Neural cell (in vitro differentiated cells): ENCODE results near the gene CACNA2D4. TPM values are rescaled to one million over a fixed set of nuclear protein-coding genes. Genes with fewer than 3 reads are reported as not detected.

Source experiments
- H2AFZ ChIP-seq: fragments of 200-600, 300-800 bp; sonication (generic), shearing (Covaris generic); 2 replicates; pipeline ENCODE4 v1.6.0; 2014; ENCODE audit warnings: low read depth, mild to moderate bottlenecking, antibody characterized with exemption, low read length, moderate library complexity
- H3F3A ChIP-seq: fragments of 200-600 bp; shearing (Covaris generic); 2 replicates; pipeline ENCODE4 v1.6.1; 2016; ENCODE audit warnings: mild to moderate bottlenecking, moderate library complexity, mixed read lengths, antibody characterized with exemption, low read length; ENCODE audit not compliant: insufficient read depth, poor library complexity, severe bottlenecking
- H3K27ac ChIP-seq: fragments of 200-600, 300-800 bp; sonication (generic), shearing (Covaris generic); 2 replicates; pipeline ENCODE4 v1.5.1; 2014; ENCODE audit warnings: mild to moderate bottlenecking, low read length, moderate library complexity
- H3K27me3 ChIP-seq: fragments of 300-800, 200-600 bp; sonication (generic), shearing (Covaris generic); 2 replicates; pipeline ENCODE4 v1.6.0; 2014; ENCODE audit warnings: mild to moderate bottlenecking, low read depth, low read length, moderate library complexity; ENCODE audit not compliant: insufficient read depth
- H3K36me3 ChIP-seq: fragments of 300-800, 200-600 bp; sonication (generic), shearing (Covaris generic); 2 replicates; pipeline ENCODE4 v1.5.1; 2014; ENCODE audit warnings: mild to moderate bottlenecking, antibody characterized with exemption, low read length, moderate library complexity; ENCODE audit not compliant: insufficient read depth
- H3K4me2 ChIP-seq: fragments of 300-800, 200-600 bp; sonication (generic), shearing (Covaris generic); 2 replicates; pipeline ENCODE4 v1.6.0; 2014; ENCODE audit warnings: mild to moderate bottlenecking, low read length
- H3K4me3 ChIP-seq: fragments of 300-800, 200-600 bp; sonication (generic), shearing (Covaris generic); 2 replicates; pipeline ENCODE4 v1.5.1; 2014; ENCODE audit warnings: mild to moderate bottlenecking, low read length, moderate library complexity
- H3K79me2 ChIP-seq: fragments of 200-600 bp; shearing (Covaris generic); replicated peaks from 2 replicates; pipeline ENCODE4 v1.6.0; 2014; ENCODE audit warnings: mild to moderate bottlenecking, low read length, moderate library complexity; ENCODE audit not compliant: insufficient read depth
- H3K9ac ChIP-seq: fragments of 300-800, 200-600 bp; sonication (generic), shearing (Covaris generic); 2 replicates; pipeline ENCODE4 v1.6.1; 2016; ENCODE audit warnings: mild to moderate bottlenecking, low read length, mixed read lengths
- H3K9me2 ChIP-seq: fragments of 200-600 bp; shearing (Covaris generic); 2 replicates; pipeline ENCODE4 v1.6.1; 2016; ENCODE audit warnings: mild to moderate bottlenecking, low read length, mixed read lengths; ENCODE audit not compliant: insufficient read depth
- H3K9me3 ChIP-seq: fragments of 200-600, 300-800 bp; sonication (generic), shearing (Covaris generic); 2 replicates; pipeline ENCODE4 v1.6.1; 2016; ENCODE audit warnings: mild to moderate bottlenecking, mixed run types, low read length, moderate library complexity, mixed read lengths
- H4K20me1 ChIP-seq: fragments of 200-600 bp; shearing (Covaris generic); 2 replicates; pipeline ENCODE4 v1.6.1; 2016; ENCODE audit warnings: mild to moderate bottlenecking, mixed run types; ENCODE audit not compliant: insufficient read depth
- CTCF ChIP-seq: fragments of 450-650 bp; IDR thresholded peaks from 2 replicates; pipeline ENCODE4 v1.5.1; 2014; ENCODE audit warnings: antibody characterized with exemption, mild to moderate bottlenecking, moderate library complexity; ENCODE audit not compliant: poor library complexity, severe bottlenecking
- EP300 ChIP-seq: fragments of 450-650 bp; conservative IDR thresholded peaks from 2 replicates; pipeline ENCODE4 v1.6.1; 2014; ENCODE audit warnings: antibody characterized with exemption, mild to moderate bottlenecking, moderate library complexity; ENCODE audit not compliant: poor library complexity, severe bottlenecking
- EZH2 ChIP-seq: fragments of 200-600, 300-800 bp; shearing (Covaris generic), sonication (generic); IDR thresholded peaks from 2 replicates; pipeline ENCODE4 v1.6.1; 2014; ENCODE audit warnings: antibody characterized with exemption, low read length, borderline replicate concordance, mild to moderate bottlenecking; ENCODE audit not compliant: insufficient read depth, poor library complexity, severe bottlenecking
- MXI1 ChIP-seq: fragments of 450-650 bp; conservative IDR thresholded peaks from 2 replicates; pipeline ENCODE4 v1.6.1; 2014; ENCODE audit warnings: antibody characterized with exemption, mild to moderate bottlenecking; ENCODE audit not compliant: poor library complexity, severe bottlenecking
- POLR2AphosphoS5 ChIP-seq: IDR thresholded peaks from 2 replicates; pipeline ENCODE4 v1.6.1; 2012
- RAD21 ChIP-seq: fragments of 450-650 bp; conservative IDR thresholded peaks from 2 replicates; pipeline ENCODE4 v1.6.1; 2014; ENCODE audit warnings: antibody characterized with exemption, mild to moderate bottlenecking, moderate library complexity
- REST ChIP-seq: IDR thresholded peaks from 2 replicates; pipeline ENCODE4 v1.6.1; 2012; ENCODE audit warnings: borderline replicate concordance
- SMC3 ChIP-seq: fragments of 450-650 bp; conservative IDR thresholded peaks from 2 replicates; pipeline ENCODE4 v1.6.1; 2014; ENCODE audit warnings: antibody characterized with exemption, mild to moderate bottlenecking, moderate library complexity; ENCODE audit not compliant: poor library complexity
- TAF1 ChIP-seq: IDR thresholded peaks from 2 replicates; pipeline ENCODE4 v1.6.1; 2012; ENCODE audit warnings: low read depth
- polyA plus RNA-seq: library from polyadenylated mRNA; depleted of rRNA; stranded (reverse); fragments of >200 nt; gene quantifications from 2 replicates; pipeline ENCODE4 v1.2.3, GENCODE V29; 2014

Gene CACNA2D4
- polyA plus RNA-seq, 1 donor from 2014 or later, result not detected

GRCh38 chr12:1750300-1750699, 168.2 kb downstream of the CACNA2D4 start:
- no peaks in the 10 kb centered on the region for H4K20me1 ChIP-seq
- peaks cover 11% of the 10 kb centered on the region for H3K79me2 ChIP-seq
- H3K9me3 ChIP-seq, result no peaks in the 10 kb centered on the region
- no peak overlapping the region for H3K27ac ChIP-seq
- no peak overlapping the region for H3K4me3 ChIP-seq
- H3K9ac ChIP-seq, result no peak overlapping the region
- no peaks in the 10 kb centered on the region for H3K36me3 ChIP-seq
- no peaks in the 10 kb centered on the region for H3K27me3 ChIP-seq
- H3K9me2 ChIP-seq, result no peaks in the 10 kb centered on the region
- TF ChIP-seq RAD21 (no peak), POLR2AphosphoS5 (no peak), SMC3 (no peak), CTCF (no peak), EZH2 (no peak), REST (no peak), MXI1 (no peak), EP300 (no peak), TAF1 (no peak)
- no peaks in the 10 kb centered on the region for H3F3A ChIP-seq
- H2AFZ ChIP-seq, result no peak overlapping the region
- no peak overlapping the region for H3K4me2 ChIP-seq

- TF ChIP-seq TAF1 (no peak), SMC3 (no peak), CTCF (no peak), RAD21 (no peak), REST (no peak), EZH2 (no peak), MXI1 (no peak), EP300 (no peak), POLR2AphosphoS5 (no peak)
- H4K20me1 ChIP-seq, result no peaks in the 10 kb centered on the region
- no peak overlapping the region for H3K9ac ChIP-seq
- peaks cover 15% of the 10 kb centered on the region for H3K79me2 ChIP-seq
- no peaks in the 10 kb centered on the region for H3K36me3 ChIP-seq
- no peaks in the 10 kb centered on the region for H3K9me3 ChIP-seq
- H2AFZ ChIP-seq, result no peak overlapping the region
- no peaks in the 10 kb centered on the region for H3F3A ChIP-seq
- H3K9me2 ChIP-seq, result no peaks in the 10 kb centered on the region
- H3K27ac ChIP-seq, result no peak overlapping the region
- no peak overlapping the region for H3K4me3 ChIP-seq
- H3K27me3 ChIP-seq, result no peaks in the 10 kb centered on the region
- H3K4me2 ChIP-seq, result no peak overlapping the region
Observed at GRCh38 chr12:1749019-1749418, 169.4 kb downstream of the CACNA2D4 start.
